ENCODE measurements around the gene ISYNA1. TPM values are rescaled to one million over a fixed set of nuclear protein-coding genes. Genes with fewer than 3 reads are reported as not detected.
A peak's percentile ranks its signal among the peaks of the same experiment; 100 is the strongest.

The ISYNA1 gene
- total and polyA plus RNA-seq, 2 of the 4 experiments (the other 2 are of a cell fraction), result 3.4 to 24.7 TPM

DNA sequence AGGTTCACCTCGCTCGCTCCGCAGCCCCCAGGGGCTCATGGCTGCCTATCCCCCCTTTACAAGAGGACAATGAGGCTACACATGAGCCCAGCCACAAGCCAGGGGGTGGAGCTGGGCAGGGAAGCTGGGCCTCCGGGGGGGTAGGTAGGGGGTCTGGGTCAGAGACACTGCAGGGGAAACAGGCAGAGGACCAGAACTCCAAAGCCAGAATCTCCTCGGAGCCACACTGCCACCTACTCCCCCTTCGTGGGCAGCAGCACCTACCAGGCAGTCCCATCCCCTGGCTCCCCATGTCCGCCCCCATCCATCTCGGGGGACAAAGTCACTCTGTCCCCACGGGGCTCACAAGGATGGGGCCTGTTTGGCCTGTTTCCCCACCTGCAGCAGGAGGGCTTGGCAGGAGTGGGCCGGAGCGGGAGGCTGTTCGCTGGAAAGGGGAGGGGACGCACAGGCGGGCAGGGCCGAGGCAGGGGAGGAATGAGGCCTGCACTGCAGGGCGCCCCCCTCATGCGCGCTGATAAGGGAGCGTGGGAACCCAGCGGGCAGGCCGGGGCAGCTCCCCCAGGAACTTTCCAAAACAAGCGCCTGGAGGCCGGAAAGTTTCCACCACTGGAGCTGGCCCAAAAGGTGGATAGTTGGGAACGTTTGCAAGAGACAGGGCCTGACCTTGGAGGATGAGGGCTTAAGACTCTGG lies 545 bp upstream of the ISYNA1 start:
- Histone ChIP-seq H3K36me3 (ENCODE audit: control insufficient read depth, insufficient read depth, low read length) (peaks cover 17% of the 10 kb centered on the region), H3K18ac (ENCODE audit: low read depth, low read length) (no peak overlapping the region), H3K14ac (replicated peaks; ENCODE audit: low read depth, low read length) (no peak overlapping the region), H3K4me1 (ENCODE audit: control insufficient read depth, insufficient read depth, low read length) (peaks cover 22% of the 10 kb centered on the region; the same call in 1 of the 2 replicates), H3K4me3 (ENCODE audit: insufficient read depth, low read depth, low read length) (no peak overlapping the region; the same call in 1 of the 2 replicates), H3K4ac (ENCODE audit: low read depth, low read length) (peak overlapping the region; percentile 65; the same call in 1 of the 2 replicates), H2BK5ac (ENCODE audit: low read depth, low read length, poor library complexity, severe bottlenecking) (no peak overlapping the region), H3K4me2 (ENCODE audit: low read depth, low read length) (0 out of 2 replicates have a peak overlapping the region, but pooled peaks have one; percentile 41), H2BK20ac (ENCODE audit: low read depth, low read length) (no peak overlapping the region), H3K9me3 (ENCODE audit: control insufficient read depth, insufficient read depth, low read length) (no peaks in the 10 kb centered on the region), H2BK15ac (ENCODE audit: low read depth, low read length) (no peak overlapping the region), H2AFZ (replicated peaks; ENCODE audit: low read length, poor library complexity) (peak overlapping the region; percentile 86), H3K27me3 (ENCODE audit: control insufficient read depth, insufficient read depth, low read length) (no peaks in the 10 kb centered on the region), H3K9ac (ENCODE audit: low read depth, low read length) (no peak overlapping the region), H2BK120ac (ENCODE audit: low read depth, low read length) (no peak overlapping the region), H4K91ac (ENCODE audit: insufficient read depth, low read depth, low read length) (no peak overlapping the region), H3K9me1 (ENCODE audit: insufficient read depth, low read length) (peaks cover 12% of the 10 kb centered on the region; the same call in 1 of the 2 replicates), H4K5ac (ENCODE audit: low read depth, low read length) (no peak overlapping the region), H3K56ac (ENCODE audit: extremely low read depth, insufficient read depth, low read length) (no peak overlapping the region), H2AK9ac (replicated peaks; ENCODE audit: low read depth, low read length, poor library complexity) (peak overlapping the region; percentile 78), H2AK5ac (ENCODE audit: low read depth, low read length) (peak overlapping the region; percentile 50; the same call in 1 of the 2 replicates), H3K27ac (ENCODE audit: insufficient read depth, low read length) (no peak overlapping the region), H4K20me1 (ENCODE audit: insufficient read depth, low read length) (peaks cover 56% of the 10 kb centered on the region), H3K23ac (ENCODE audit: low read depth, low read length) (no peak overlapping the region), H3K79me1 (ENCODE audit: low read depth in 1 of 2, low read length in 2 of 2) (peaks cover 7 to 27% of the 10 kb centered on the region in 2 experiments; a peak in 3 of 4 replicates), H4K8ac (ENCODE audit: low read depth in 2 of 2, low read length in 2 of 2) (peak overlapping the region in 1 of 2 experiments; percentile 65; a peak in 1 of 4 replicates)
- dilution Hi-C loops (cut with HindIII; ENCODE audit: low sequenced_read_pairs, unreplicated experiment), result no loop called here
- WGBS, 2 experiments (ENCODE audit: extremely low coverage in 2 of 2, insufficient read length in 1 of 2), result 74% methylated on average over 9 of the region's 24 CpGs; no CpG with 5 or more reads in 1 of the 2 experiments
- no peak for DNase-seq
- TF ChIP-seq MAZ (IDR thresholded peaks at IDR 0.05; ENCODE audit: borderline replicate concordance, low read depth, low read length), result 0 out of 2 replicates have a peak, but pooled peaks have one; percentile 7
- TF ChIP-seq CEBPB (IDR thresholded peaks at IDR 0.05; ENCODE audit: low read depth, low read length), result no peak
- in situ Hi-C loops (cut with MboI; ENCODE audit: low sequenced_read_pairs), result no loop called here
- intact Hi-C loops (cut with micrococcal nuclease), result no loop called here
- no peak for ATAC-seq (ENCODE audit: low read depth)
- ChIA-PET CTCF (no interaction called here), POLR2A (ENCODE audit: unreplicated experiment) (no interaction called here)
- BruUV-seq (replicated peaks), result no TSS peak
